Stomach (tissue), 9 donors: ENCODE measurements around the gene UBE2D1. TPM values are rescaled to one million over a fixed set of nuclear protein-coding genes. Genes with fewer than 3 reads are reported as not detected.

Experiments used
- DNase-seq, 2 donors: peaks; one replicate each; pipeline versions ENCODE4 v3.0.0 to v3.0.0-alpha.2; 2013 to 2019
- H3K27ac ChIP-seq, 5 donors: fragments of 200-600 bp in 4 of 5; sonication (generic) in 4 of 5; one replicate each; pipeline ENCODE4 v1.5.1; 2013 to 2019; ENCODE audit warnings: mild to moderate bottlenecking in 1 of 5, moderate library complexity in 1 of 5
- H3K27me3 ChIP-seq, 3 donors: fragments of 200-600 bp; sonication (generic); one replicate each; pipeline ENCODE4 v1.5.1; 2017 to 2019; ENCODE audit warnings: mixed run types in 1 of 3
- H3K36me3 ChIP-seq, 4 donors: fragments of 200-600 bp; sonication (generic); 1 replicate in 3 of 4; 2 replicates in 1 of 4; pipeline ENCODE4 v1.5.1; 2016 to 2019
- H3K4me1 ChIP-seq, 4 donors: fragments of 200-600 bp; sonication (generic); one replicate each; pipeline ENCODE4 v1.5.1; 2016 to 2019
- H3K4me3 ChIP-seq, 4 donors: fragments of 200-600 bp; sonication (generic) in 3 of 4; one replicate each; pipeline ENCODE4 v1.5.1; 2016 to 2019; ENCODE audit warnings: mild to moderate bottlenecking in 1 of 4
- H3K9me3 ChIP-seq, 4 donors: fragments of 200-600 bp; sonication (generic); one replicate each; pipeline ENCODE4 v1.5.1; 2016 to 2019
- EP300 ChIP-seq: sonication (generic); formaldehyde crosslinking; IDR thresholded peaks from one replicate; pipeline ENCODE4 v1.6.1; 2017; ENCODE audit warnings: antibody characterized with exemption
- POLR2A ChIP-seq, 4 donors: fragments of 450-650 bp; IDR thresholded peaks; one replicate each; pipeline ENCODE4 v1.6.1; 2016; ENCODE audit warnings: antibody characterized with exemption in 4 of 4, control low read depth in 2 of 4, mild to moderate bottlenecking in 1 of 4, moderate library complexity in 1 of 4
- POLR2AphosphoS5 ChIP-seq, 3 donors: sonication (generic); formaldehyde crosslinking; IDR thresholded peaks; one replicate each; pipeline ENCODE4 v1.6.1; 2016; ENCODE audit warnings: antibody characterized with exemption in 3 of 3
- WGBS, 5 donors: extraction: QIAGEN DNeasy Blood & Tissue Kit in 3 of 5; methylation state at CpG; one replicate each; pipeline versions ENCODE4 v1.1.5 to v1.1.7; 2013 to 2018; 5-methylcytosine and 5-hydroxymethylcytosine counted together
- intact Hi-C: fragments of 100-400 bp; cut with DNase I; formaldehyde crosslinking; loops from one replicate; pipeline ENCODE4 v1.15.1; 2023; ENCODE audit warnings: low total_unique reads
- polyA plus RNA-seq, 3 donors: library from polyadenylated mRNA; stranded (reverse); fragments of 200-250 nt; gene quantifications; one replicate each; pipeline ENCODE4 v1.2.3, GENCODE V29; 2013
- total RNA-seq, 5 donors: library from RNA; depleted of rRNA; stranded (reverse); fragments of >200 nt; gene quantifications; one replicate each; pipeline versions ENCODE4 v1.1.0 to v1.2.3, GENCODE V29; 2014 to 2016
- TF ChIP-seq, protein P1 (sequence below), 7 experiments: fragments of 450-650 bp in 4 of 7; fragments of 200-600 bp in 3 of 7; sonication (generic) in 3 of 7; IDR thresholded peaks; one replicate each; pipeline ENCODE4 v1.5.1; 2016 to 2019; ENCODE audit warnings: antibody characterized with exemption in 7 of 7, control low read depth in 2 of 7, mild to moderate bottlenecking in 1 of 7
- donor health status: healthy with polysubstance abuse.
- donor health status: Bipolar disorder and iron deficiency.
- donor health status: healthy.

UBE2D1 gene
- total and polyA plus RNA-seq, 8 donors: 6.9 to 16.5 (median 8.4) TPM

GRCh38 chr10:58373442-58373827, 38.6 kb downstream of the UBE2D1 start:
- Histone ChIP-seq H3K9me3 (no peaks in the 10 kb centered on the region), H3K27me3 (no peaks in the 10 kb centered on the region), H3K4me1 (peaks cover 0 to 11% (median 0%) of the 10 kb centered on the region in 4 donors), H3K36me3 (peaks cover 0 to 7% (median 1%) of the 10 kb centered on the region in 4 donors), H3K27ac (no peak overlapping the region), H3K4me3 (no peak overlapping the region)
- TF ChIP-seq EP300: no peak
- no peak for TF ChIP-seq POLR2A (IDR thresholded peaks at IDR 0.05)
- TF ChIP-seq, protein P1, sequence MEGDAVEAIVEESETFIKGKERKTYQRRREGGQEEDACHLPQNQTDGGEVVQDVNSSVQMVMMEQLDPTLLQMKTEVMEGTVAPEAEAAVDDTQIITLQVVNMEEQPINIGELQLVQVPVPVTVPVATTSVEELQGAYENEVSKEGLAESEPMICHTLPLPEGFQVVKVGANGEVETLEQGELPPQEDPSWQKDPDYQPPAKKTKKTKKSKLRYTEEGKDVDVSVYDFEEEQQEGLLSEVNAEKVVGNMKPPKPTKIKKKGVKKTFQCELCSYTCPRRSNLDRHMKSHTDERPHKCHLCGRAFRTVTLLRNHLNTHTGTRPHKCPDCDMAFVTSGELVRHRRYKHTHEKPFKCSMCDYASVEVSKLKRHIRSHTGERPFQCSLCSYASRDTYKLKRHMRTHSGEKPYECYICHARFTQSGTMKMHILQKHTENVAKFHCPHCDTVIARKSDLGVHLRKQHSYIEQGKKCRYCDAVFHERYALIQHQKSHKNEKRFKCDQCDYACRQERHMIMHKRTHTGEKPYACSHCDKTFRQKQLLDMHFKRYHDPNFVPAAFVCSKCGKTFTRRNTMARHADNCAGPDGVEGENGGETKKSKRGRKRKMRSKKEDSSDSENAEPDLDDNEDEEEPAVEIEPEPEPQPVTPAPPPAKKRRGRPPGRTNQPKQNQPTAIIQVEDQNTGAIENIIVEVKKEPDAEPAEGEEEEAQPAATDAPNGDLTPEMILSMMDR (IDR thresholded peaks at IDR 0.05): no peak
- no peak for TF ChIP-seq POLR2AphosphoS5 (IDR thresholded peaks at IDR 0.05)
- no peak for DNase-seq
- intact Hi-C loops: no loop called here
- 77 to 85% (median 79%) methylated on average over 3 of the region's 3 CpGs for WGBS, 5 donors

GRCh38 chr10:58382489-58382995, 47.7 kb downstream of the UBE2D1 start:
- H3K27me3 ChIP-seq: no peaks in the 10 kb centered on the region
- H3K27ac ChIP-seq: no peak overlapping the region
- no peak for DNase-seq
- peaks cover 19 to 29% (median 28%) of the 10 kb centered on the region in 4 donors for H3K4me1 ChIP-seq
- WGBS, 5 donors: 86 to 92% (median 90%) methylated on average over 2 of the region's 2 CpGs
- no peak overlapping the region for H3K4me3 ChIP-seq
- TF ChIP-seq, protein P1 (IDR thresholded peaks at IDR 0.05): no peak
- TF ChIP-seq POLR2A (IDR thresholded peaks at IDR 0.05): no peak
- TF ChIP-seq EP300: no peak
- TF ChIP-seq POLR2AphosphoS5 (IDR thresholded peaks at IDR 0.05): no peak
- intact Hi-C loops: no loop called here
- peaks cover 0 to 8% (median 4%) of the 10 kb centered on the region in 4 donors for H3K36me3 ChIP-seq
- H3K9me3 ChIP-seq: no peaks in the 10 kb centered on the region

DNA sequence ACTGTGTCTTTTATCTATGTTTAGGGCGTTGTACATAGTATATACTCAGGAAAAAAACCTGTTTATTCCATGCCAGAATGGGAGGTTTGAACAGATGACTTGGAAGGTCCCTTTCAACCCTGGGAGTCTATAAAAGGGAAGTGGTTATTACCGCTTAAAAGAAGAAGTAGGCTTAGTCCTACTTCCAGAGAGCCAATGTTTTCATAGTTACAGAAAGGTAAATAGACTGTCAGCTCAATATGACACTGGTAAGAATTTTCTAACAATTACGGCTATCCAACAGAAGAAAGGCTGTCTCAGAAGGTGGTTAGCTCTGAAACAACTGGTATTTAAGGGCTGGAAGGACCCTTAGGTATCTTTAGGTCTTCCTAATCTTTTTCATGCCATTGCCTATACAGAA, 49.3 kb downstream of the UBE2D1 start:
- TF ChIP-seq POLR2A (IDR thresholded peaks at IDR 0.05) (no peak), POLR2AphosphoS5 (IDR thresholded peaks at IDR 0.05) (no peak), EP300 (no peak)
- TF ChIP-seq, protein P1 (IDR thresholded peaks at IDR 0.05): no peak
- H3K27ac ChIP-seq: peak overlapping the region in 4 of 5 donors; percentile 78 to 90 (median 89)

GRCh38 chr10:58384544-58384998, 49.8 kb downstream of the UBE2D1 start:
- Histone ChIP-seq H3K27me3 (no peaks in the 10 kb centered on the region), H3K9me3 (no peaks in the 10 kb centered on the region), H3K4me1 (peaks cover 19 to 40% (median 31%) of the 10 kb centered on the region in 4 donors), H3K4me3 (peak overlapping the region; percentile 66 to 97 (median 82)), H3K36me3 (peaks cover 5 to 27% (median 25%) of the 10 kb centered on the region in 4 donors), H3K27ac (peak overlapping the region; percentile 78 to 90 (median 89))
- intact Hi-C loops: no loop called here
- no peak for TF ChIP-seq POLR2A (IDR thresholded peaks at IDR 0.05)
- no peak for DNase-seq
- WGBS, 5 donors: 0 to 2% (median 1%) methylated on average over 12 of the region's 12 CpGs

More for the DNA sequence above, 49.3 kb downstream of the UBE2D1 start:
- 25 to 59% (median 39%) methylated on average over 3 of the region's 3 CpGs for whole genome bisulfite sequencing, 5 donors
- intact Hi-C loops: no loop called here
- Histone ChIP-seq H3K4me3 (peak overlapping the region; percentile 66 to 97 (median 82)), H3K4me1 (peaks cover 19 to 37% (median 31%) of the 10 kb centered on the region in 4 donors), H3K9me3 (no peaks in the 10 kb centered on the region), H3K36me3 (peaks cover 3 to 22% (median 20%) of the 10 kb centered on the region in 4 donors), H3K27me3 (no peaks in the 10 kb centered on the region)
- peak in 1 of 2 donors; percentile 47 for DNase-seq
